HepG2 (cell line): ENCODE data around the gene KNL1.
"Not testable (repeated sequence)": the region's sequence is repeated elsewhere in the genome, so short reads cannot be mapped to it uniquely, and the experiment has no call there.

Source experiments
- EED ChIP-seq: sonication (generic); formaldehyde crosslinking; IDR thresholded peaks from 2 replicates; pipeline ENCODE4 v1.5.0; 2020; ENCODE audit warnings: mild to moderate bottlenecking, missing genetic modification reagents
- KAT7 ChIP-seq: IDR thresholded peaks from 2 replicates; pipeline ENCODE4 v1.6.1; 2018; ENCODE audit warnings: borderline replicate concordance, missing compliant biosample characterization
- ZNF432 ChIP-seq: sonication (generic); formaldehyde crosslinking; IDR thresholded peaks from 2 replicates; pipeline ENCODE4 v1.5.0; 2020; ENCODE audit warnings: missing genetic modification reagents, mild to moderate bottlenecking, borderline replicate concordance
- ZNF589 ChIP-seq: sonication (generic); formaldehyde crosslinking; conservative IDR thresholded peaks from 2 replicates; pipeline ENCODE4 v1.8.0; 2022; ENCODE audit warnings: mild to moderate bottlenecking, moderate library complexity, missing genetic modification reagents
- ZNF629 ChIP-seq: sonication (generic); formaldehyde crosslinking; conservative IDR thresholded peaks from 2 replicates; pipeline ENCODE4 v1.5.0; 2020; ENCODE audit warnings: missing genetic modification reagents
- TF ChIP-seq, protein P1 (sequence below), 2 experiments: sonication (generic) in 1 of 2; formaldehyde crosslinking in 1 of 2; IDR thresholded peaks; 2 replicates each; pipeline versions ENCODE4 v1.5.1 to v1.6.1; 2011 to 2020; ENCODE audit warnings: borderline replicate concordance in 1 of 2, low read depth in 1 of 2, low read length in 1 of 2, mild to moderate bottlenecking in 1 of 2, missing genetic modification reagents in 1 of 2, moderate library complexity in 1 of 2
- TF ChIP-seq, protein P2 (sequence below): sonication (generic); formaldehyde crosslinking; IDR thresholded peaks from 2 replicates; pipeline ENCODE4 v1.4.0; 2020; ENCODE audit warnings: missing genetic modification reagents
- TF ChIP-seq, protein P3 (sequence below): sonication (generic); formaldehyde crosslinking; IDR thresholded peaks from 2 replicates; pipeline ENCODE4 v1.4.0; 2020; ENCODE audit warnings: missing genetic modification reagents, borderline replicate concordance

DNA sequence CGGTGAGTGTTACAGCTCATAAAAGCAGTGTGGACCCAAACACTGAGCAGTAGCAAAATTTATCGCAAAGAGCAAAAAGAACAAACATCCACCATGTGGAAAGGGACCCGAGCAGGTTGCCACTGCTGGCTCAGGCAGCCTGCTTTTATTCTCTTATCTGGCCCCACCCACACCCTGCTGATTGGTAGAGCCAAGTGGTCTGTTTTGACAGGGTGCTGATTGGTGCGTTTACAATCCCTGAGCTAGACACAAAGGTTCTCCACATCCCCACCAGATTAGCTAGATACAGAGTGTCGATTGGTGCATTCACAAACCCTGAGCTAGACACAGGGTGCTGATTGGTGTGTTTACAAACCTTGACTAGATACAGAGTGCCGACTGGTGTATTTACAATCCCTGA is 82.2 kb downstream of the KNL1 start:
- not testable (repeated sequence) for TF ChIP-seq ZNF589 (CRISPR knock-in tag); ZNF432; ZNF629 (CRISPR knock-in tag); EED (CRISPR knock-in tag); KAT7 (CRISPR knock-in tag)
- TF ChIP-seq, protein P1, sequence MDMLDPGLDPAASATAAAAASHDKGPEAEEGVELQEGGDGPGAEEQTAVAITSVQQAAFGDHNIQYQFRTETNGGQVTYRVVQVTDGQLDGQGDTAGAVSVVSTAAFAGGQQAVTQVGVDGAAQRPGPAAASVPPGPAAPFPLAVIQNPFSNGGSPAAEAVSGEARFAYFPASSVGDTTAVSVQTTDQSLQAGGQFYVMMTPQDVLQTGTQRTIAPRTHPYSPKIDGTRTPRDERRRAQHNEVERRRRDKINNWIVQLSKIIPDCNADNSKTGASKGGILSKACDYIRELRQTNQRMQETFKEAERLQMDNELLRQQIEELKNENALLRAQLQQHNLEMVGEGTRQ (IDR thresholded peaks at IDR 0.05; ENCODE audit: low read depth, low read length): not testable (repeated sequence)
- TF ChIP-seq, protein P1 (CRISPR knock-in tag; IDR thresholded peaks at IDR 0.05; ENCODE audit: borderline replicate concordance): not testable (repeated sequence)
- TF ChIP-seq, protein P2, sequence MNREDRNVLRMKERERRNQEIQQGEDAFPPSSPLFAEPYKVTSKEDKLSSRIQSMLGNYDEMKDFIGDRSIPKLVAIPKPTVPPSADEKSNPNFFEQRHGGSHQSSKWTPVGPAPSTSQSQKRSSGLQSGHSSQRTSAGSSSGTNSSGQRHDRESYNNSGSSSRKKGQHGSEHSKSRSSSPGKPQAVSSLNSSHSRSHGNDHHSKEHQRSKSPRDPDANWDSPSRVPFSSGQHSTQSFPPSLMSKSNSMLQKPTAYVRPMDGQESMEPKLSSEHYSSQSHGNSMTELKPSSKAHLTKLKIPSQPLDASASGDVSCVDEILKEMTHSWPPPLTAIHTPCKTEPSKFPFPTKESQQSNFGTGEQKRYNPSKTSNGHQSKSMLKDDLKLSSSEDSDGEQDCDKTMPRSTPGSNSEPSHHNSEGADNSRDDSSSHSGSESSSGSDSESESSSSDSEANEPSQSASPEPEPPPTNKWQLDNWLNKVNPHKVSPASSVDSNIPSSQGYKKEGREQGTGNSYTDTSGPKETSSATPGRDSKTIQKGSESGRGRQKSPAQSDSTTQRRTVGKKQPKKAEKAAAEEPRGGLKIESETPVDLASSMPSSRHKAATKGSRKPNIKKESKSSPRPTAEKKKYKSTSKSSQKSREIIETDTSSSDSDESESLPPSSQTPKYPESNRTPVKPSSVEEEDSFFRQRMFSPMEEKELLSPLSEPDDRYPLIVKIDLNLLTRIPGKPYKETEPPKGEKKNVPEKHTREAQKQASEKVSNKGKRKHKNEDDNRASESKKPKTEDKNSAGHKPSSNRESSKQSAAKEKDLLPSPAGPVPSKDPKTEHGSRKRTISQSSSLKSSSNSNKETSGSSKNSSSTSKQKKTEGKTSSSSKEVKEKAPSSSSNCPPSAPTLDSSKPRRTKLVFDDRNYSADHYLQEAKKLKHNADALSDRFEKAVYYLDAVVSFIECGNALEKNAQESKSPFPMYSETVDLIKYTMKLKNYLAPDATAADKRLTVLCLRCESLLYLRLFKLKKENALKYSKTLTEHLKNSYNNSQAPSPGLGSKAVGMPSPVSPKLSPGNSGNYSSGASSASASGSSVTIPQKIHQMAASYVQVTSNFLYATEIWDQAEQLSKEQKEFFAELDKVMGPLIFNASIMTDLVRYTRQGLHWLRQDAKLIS (CRISPR knock-in tag): not testable (repeated sequence)
- TF ChIP-seq, protein P3, sequence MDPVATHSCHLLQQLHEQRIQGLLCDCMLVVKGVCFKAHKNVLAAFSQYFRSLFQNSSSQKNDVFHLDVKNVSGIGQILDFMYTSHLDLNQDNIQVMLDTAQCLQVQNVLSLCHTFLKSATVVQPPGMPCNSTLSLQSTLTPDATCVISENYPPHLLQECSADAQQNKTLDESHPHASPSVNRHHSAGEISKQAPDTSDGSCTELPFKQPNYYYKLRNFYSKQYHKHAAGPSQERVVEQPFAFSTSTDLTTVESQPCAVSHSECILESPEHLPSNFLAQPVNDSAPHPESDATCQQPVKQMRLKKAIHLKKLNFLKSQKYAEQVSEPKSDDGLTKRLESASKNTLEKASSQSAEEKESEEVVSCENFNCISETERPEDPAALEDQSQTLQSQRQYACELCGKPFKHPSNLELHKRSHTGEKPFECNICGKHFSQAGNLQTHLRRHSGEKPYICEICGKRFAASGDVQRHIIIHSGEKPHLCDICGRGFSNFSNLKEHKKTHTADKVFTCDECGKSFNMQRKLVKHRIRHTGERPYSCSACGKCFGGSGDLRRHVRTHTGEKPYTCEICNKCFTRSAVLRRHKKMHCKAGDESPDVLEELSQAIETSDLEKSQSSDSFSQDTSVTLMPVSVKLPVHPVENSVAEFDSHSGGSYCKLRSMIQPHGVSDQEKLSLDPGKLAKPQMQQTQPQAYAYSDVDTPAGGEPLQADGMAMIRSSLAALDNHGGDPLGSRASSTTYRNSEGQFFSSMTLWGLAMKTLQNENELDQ (CRISPR knock-in tag): not testable (repeated sequence)
